H1 (cell line): ENCODE measurements around the gene RPS5. TPM values are rescaled to one million over a fixed set of nuclear protein-coding genes. Genes with fewer than 3 reads are reported as not detected.

ENCODE experiments used
- ASH2L ChIP-seq: fragments of 200-600, 300-600 bp; sonication (generic); IDR thresholded peaks from one replicate; pipeline ENCODE4 v1.7.1; 2017; ENCODE audit warnings: low read length
- EP300 ChIP-seq, 2 experiments: IDR thresholded peaks; 1 replicate in 1 of 2; 2 replicates in 1 of 2; pipeline ENCODE4 v1.6.1; 2011 to 2012; ENCODE audit warnings: low read depth in 2 of 2, low read length in 2 of 2, mild to moderate bottlenecking in 2 of 2, borderline replicate concordance in 1 of 2, inconsistent platforms in 1 of 2, moderate library complexity in 1 of 2
- SP2 ChIP-seq: IDR thresholded peaks from 2 replicates; pipeline ENCODE4 v1.6.1; 2012; ENCODE audit warnings: mild to moderate bottlenecking, low read length, inconsistent platforms
- polyA plus RNA-seq, 7 experiments: library from polyadenylated mRNA; depleted of rRNA in 3 of 7; stranded (reverse) in 5 of 7; unstranded in 2 of 7; fragments of >200 nt in 5 of 7; fragments of 200-250 nt in 2 of 7; gene quantifications; 1 replicate in 5 of 7; 2 replicates in 1 of 7; 4 replicates in 1 of 7; pipeline versions ENCODE4 v1.2.1 to v1.2.3, GENCODE V29; 2011 to 2013; ENCODE audit warnings: missing spikeins in 2 of 7, mixed read lengths in 2 of 7
- total RNA-seq: library from RNA; stranded (reverse); fragmentation: NEBNext Ultra II Directional; extraction: Animal tissue kit (Norgen Biotek cat#: 25700); gene quantifications from 2 replicates; pipeline ENCODE4 v1.2.1, GENCODE V29; 2021

RPS5 gene
- total and polyA plus RNA-seq, 2 of the 8 experiments (the other 6 are each of a cell fraction or from before 2014, with no cell fraction given) = 1,557 to 5,731 TPM

GRCh38 chr19:58367698-58368454 lies 19.2 kb upstream of the RPS5 start (continued):
- no peak for TF ChIP-seq ASH2L
- TF ChIP-seq EP300 (IDR thresholded peaks at IDR 0.05; ENCODE audit: borderline replicate concordance in 1 of 2, low read depth in 2 of 2, low read length in 2 of 2) = no peak
- no peak for TF ChIP-seq SP2
